ENCODE measurements around the gene PTGR1. TPM values are rescaled to one million over a fixed set of nuclear protein-coding genes. Genes with fewer than 3 reads are reported as not detected.

The PTGR1 gene
- total RNA-seq, 4 donors from 2014 or later, result 0.77 to 71.1 (median 42.0) TPM

DNA sequence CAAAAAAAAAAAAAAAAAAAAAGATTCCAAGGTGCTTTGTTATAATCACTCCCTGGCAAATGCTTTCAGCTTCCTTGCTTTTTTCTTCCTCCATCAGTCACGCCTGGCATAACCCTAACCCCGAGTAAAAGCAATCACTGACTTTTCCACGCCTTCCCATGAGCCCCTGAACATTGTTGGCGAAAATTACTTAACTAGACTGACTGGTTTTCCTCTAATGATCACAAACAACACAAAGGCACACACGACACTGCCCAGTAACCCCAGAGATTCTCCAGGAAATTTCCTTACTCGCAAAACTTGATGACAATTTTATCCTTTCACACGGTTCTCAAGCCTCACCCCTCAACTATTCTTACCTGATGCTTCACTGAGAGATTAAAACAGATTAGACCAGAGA lies 11.4 kb upstream of the PTGR1 start:
- no peak overlapping the region for H3K4me3 ChIP-seq
- H3K4me1 ChIP-seq, result no peaks in the 10 kb centered on the region
- no peak overlapping the region for H3K27ac ChIP-seq
- no peaks in the 10 kb centered on the region for H3K36me3 ChIP-seq
- no peak for TF ChIP-seq POLR2A (IDR thresholded peaks at IDR 0.05)
- intact Hi-C loops (cut with DNase I; ENCODE audit: low total_unique reads), result no loop called here
- no peaks in the 10 kb centered on the region for H3K9me3 ChIP-seq
- no peaks in the 10 kb centered on the region for H3K27me3 ChIP-seq
- no peak for DNase-seq

DNA sequence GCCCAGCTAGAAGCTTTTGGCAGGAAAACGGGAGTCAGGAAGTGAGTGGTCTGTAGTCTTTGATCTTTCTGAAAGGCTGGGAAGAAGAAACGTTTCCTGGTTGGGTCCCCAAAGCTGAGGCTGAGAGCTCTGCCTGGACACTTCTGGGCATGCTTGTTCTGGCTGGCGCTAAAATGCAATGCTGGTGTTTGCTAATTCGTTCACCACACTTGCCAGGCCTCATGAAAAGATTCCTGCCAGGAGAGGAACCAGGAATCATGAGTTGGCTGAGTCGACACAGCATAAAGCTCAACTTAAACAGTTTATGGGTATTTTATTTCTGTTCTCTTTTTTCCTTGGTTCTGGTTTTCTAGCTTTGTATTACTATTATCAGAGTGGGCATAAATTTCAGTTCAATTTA lies 10.7 kb upstream of the PTGR1 start:
- no peak for TF ChIP-seq POLR2A (IDR thresholded peaks at IDR 0.05)
- TF ChIP-seq, protein P1, sequence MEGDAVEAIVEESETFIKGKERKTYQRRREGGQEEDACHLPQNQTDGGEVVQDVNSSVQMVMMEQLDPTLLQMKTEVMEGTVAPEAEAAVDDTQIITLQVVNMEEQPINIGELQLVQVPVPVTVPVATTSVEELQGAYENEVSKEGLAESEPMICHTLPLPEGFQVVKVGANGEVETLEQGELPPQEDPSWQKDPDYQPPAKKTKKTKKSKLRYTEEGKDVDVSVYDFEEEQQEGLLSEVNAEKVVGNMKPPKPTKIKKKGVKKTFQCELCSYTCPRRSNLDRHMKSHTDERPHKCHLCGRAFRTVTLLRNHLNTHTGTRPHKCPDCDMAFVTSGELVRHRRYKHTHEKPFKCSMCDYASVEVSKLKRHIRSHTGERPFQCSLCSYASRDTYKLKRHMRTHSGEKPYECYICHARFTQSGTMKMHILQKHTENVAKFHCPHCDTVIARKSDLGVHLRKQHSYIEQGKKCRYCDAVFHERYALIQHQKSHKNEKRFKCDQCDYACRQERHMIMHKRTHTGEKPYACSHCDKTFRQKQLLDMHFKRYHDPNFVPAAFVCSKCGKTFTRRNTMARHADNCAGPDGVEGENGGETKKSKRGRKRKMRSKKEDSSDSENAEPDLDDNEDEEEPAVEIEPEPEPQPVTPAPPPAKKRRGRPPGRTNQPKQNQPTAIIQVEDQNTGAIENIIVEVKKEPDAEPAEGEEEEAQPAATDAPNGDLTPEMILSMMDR (IDR thresholded peaks at IDR 0.05), result no peak
- no peaks in the 10 kb centered on the region for H3K9me3 ChIP-seq
- H3K4me3 ChIP-seq, result no peak overlapping the region
- no peak overlapping the region for H3K27ac ChIP-seq
- no peaks in the 10 kb centered on the region for H3K4me1 ChIP-seq
- no peaks in the 10 kb centered on the region for H3K27me3 ChIP-seq
- intact Hi-C loops (cut with DNase I; ENCODE audit: low total_unique reads), result no loop called here
- H3K36me3 ChIP-seq, result no peaks in the 10 kb centered on the region
- DNase-seq, result no peak

DNA sequence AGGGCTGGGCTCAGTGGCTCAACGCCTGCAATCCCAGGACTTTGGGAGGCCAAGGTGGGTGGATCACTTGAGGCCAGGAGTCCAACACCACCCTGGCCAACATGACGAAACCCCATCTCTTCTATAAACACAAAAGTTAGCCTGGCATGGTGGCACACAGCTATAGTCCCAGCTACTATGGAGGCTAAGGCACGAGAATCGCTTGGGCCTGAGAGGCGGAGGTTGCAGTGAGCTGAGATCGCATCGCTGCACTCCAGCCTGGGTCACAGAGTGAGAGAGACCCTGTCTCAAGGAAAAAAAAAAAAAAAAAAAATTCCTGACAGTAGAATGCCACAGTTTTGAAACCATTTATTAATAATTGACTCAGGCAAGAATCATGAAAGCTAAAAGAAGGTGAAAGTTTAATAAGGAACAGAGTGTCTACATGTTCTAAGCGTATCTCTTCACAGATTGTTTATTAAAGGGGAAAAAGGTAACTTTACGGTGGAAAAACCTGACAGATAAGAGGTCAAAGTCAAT lies 5.7 kb upstream of the PTGR1 start:
- TF ChIP-seq POLR2A (IDR thresholded peaks at IDR 0.05), result no peak
- TF ChIP-seq, protein P1 (IDR thresholded peaks at IDR 0.05), result no peak
- Histone ChIP-seq H3K27me3 (no peaks in the 10 kb centered on the region), H3K4me3 (no peak overlapping the region), H3K27ac (no peak overlapping the region), H3K9me3 (no peaks in the 10 kb centered on the region), H3K4me1 (no peaks in the 10 kb centered on the region), H3K36me3 (no peaks in the 10 kb centered on the region)
- intact Hi-C loops (cut with DNase I; ENCODE audit: low total_unique reads), result no loop called here
- no peak for DNase-seq

DNA sequence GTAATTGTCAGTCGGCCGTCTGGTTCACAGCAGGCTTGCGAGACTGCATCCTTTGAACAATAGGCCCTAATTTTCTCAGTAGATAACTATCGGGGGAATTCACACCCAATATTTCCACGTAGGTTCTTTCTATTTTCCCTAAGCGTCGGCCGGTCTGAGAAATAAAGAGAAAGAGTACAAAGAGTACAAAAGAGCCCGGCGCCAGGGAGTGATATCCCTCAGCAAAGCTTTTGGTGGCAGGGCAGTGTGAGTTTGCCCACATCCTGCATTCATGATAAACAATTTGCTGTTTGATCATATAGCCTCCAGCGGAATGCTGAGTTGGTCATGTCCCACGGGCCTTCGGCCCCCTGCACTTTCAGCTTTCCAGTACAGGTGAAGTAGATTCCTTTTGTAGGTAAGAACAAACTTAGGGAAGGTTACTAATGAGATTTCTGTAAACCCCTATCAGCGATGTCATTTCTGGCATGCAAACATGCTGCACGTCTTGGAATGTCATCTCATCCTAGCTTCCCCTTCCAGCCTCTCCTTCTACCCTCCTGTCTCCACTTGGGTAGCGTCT lies 4.7 kb upstream of the PTGR1 start:
- TF ChIP-seq POLR2A (IDR thresholded peaks at IDR 0.05), result no peak
- TF ChIP-seq, protein P1 (IDR thresholded peaks at IDR 0.05), result no peak
- Histone ChIP-seq H3K27me3 (no peaks in the 10 kb centered on the region), H3K36me3 (no peaks in the 10 kb centered on the region), H3K4me1 (no peaks in the 10 kb centered on the region), H3K27ac (no peak overlapping the region), H3K4me3 (no peak overlapping the region), H3K9me3 (no peaks in the 10 kb centered on the region)
- no peak for DNase-seq
- intact Hi-C loops (cut with DNase I; ENCODE audit: low total_unique reads), result no loop called here

DNA sequence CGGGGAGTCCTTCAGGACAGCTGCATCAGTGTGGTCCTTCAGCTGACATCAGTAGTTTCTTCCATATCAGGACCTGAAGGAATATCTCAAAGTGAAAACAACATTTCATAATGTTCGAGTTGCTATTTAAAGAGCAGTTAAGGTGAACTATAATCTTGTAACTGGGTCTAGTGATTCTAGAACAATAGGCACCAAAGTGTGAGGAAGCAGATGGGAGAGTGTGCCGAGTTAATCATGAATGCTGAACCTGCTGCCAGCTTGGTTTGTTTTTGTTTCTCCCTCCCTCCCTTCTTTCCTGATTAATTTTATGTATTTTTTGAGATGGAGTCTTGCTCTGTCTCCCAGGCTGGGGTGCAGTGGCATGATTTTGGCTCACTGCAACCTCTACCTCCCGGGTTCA lies 3.6 kb upstream of the PTGR1 start:
- no peak overlapping the region for H3K27ac ChIP-seq
- no peaks in the 10 kb centered on the region for H3K4me1 ChIP-seq
- intact Hi-C loops (cut with DNase I; ENCODE audit: low total_unique reads), result no loop called here
- H3K27me3 ChIP-seq, result no peaks in the 10 kb centered on the region
- DNase-seq, result no peak
- no peak overlapping the region for H3K4me3 ChIP-seq
- H3K36me3 ChIP-seq, result no peaks in the 10 kb centered on the region
- TF ChIP-seq, protein P1 (IDR thresholded peaks at IDR 0.05), result no peak
- no peak for TF ChIP-seq POLR2A (IDR thresholded peaks at IDR 0.05)
- no peaks in the 10 kb centered on the region for H3K9me3 ChIP-seq

Measured in uterus (tissue), 4 donors.